Tibial nerve (tissue), 4 donors: ENCODE results near the gene CEP112. TPM values are rescaled to one million over a fixed set of nuclear protein-coding genes. Genes with fewer than 3 reads are reported as not detected.

Source experiments
- DNase-seq, 2 donors: peaks; one replicate each; pipeline ENCODE4 v3.0.0-alpha.2; 2019; ENCODE audit warnings: low spot score in 2 of 2
- H3K27ac ChIP-seq, 4 donors: fragments of 200-600 bp; sonication (generic) in 3 of 4; one replicate each; pipeline ENCODE4 v1.5.1; 2017 to 2019; ENCODE audit warnings: mild to moderate bottlenecking in 1 of 4
- H3K27me3 ChIP-seq, 2 donors: fragments of 200-600 bp; sonication (generic) in 1 of 2; one replicate each; pipeline versions ENCODE4 v1.5.1 to v1.6.0; 2017 to 2019
- H3K36me3 ChIP-seq, 3 donors: fragments of 200-600 bp; sonication (generic); one replicate each; pipeline ENCODE4 v1.5.1; 2018 to 2019
- H3K4me1 ChIP-seq, 4 donors: fragments of 200-600 bp; sonication (generic) in 3 of 4; one replicate each; pipeline ENCODE4 v1.5.1; 2017 to 2019
- H3K4me3 ChIP-seq, 4 donors: fragments of 200-600 bp; sonication (generic) in 3 of 4; one replicate each; pipeline ENCODE4 v1.5.1; 2017 to 2019; ENCODE audit warnings: mild to moderate bottlenecking in 1 of 4, moderate library complexity in 1 of 4
- H3K9me3 ChIP-seq, 4 donors: fragments of 200-600 bp; sonication (generic) in 3 of 4; one replicate each; pipeline ENCODE4 v1.5.1; 2017 to 2019
- EP300 ChIP-seq, 2 donors: sonication (generic); formaldehyde crosslinking; IDR thresholded peaks; one replicate each; pipeline ENCODE4 v1.6.1; 2017; ENCODE audit warnings: antibody characterized with exemption in 2 of 2, mild to moderate bottlenecking in 1 of 2
- POLR2A ChIP-seq, 2 donors: fragments of 450-650 bp; IDR thresholded peaks; one replicate each; pipeline ENCODE4 v1.6.1; 2017; ENCODE audit warnings: antibody characterized with exemption in 2 of 2, mild to moderate bottlenecking in 2 of 2, moderate library complexity in 2 of 2
- WGBS, 2 donors: methylation state at CpG; one replicate each; pipeline ENCODE4 v1.1.5; 2018; 5-methylcytosine and 5-hydroxymethylcytosine counted together
- total RNA-seq, 4 donors: library from RNA; depleted of rRNA; stranded (reverse); fragments of >200 nt; gene quantifications; one replicate each; pipeline ENCODE4 v1.1.0, GENCODE V29; 2016
- TF ChIP-seq, protein P1 (sequence below), 5 experiments: fragments of 200-600 bp in 3 of 5; fragments of 450-650 bp in 2 of 5; sonication (generic) in 3 of 5; IDR thresholded peaks; one replicate each; pipeline ENCODE4 v1.5.1; 2016 to 2019; ENCODE audit warnings: antibody characterized with exemption in 5 of 5, mild to moderate bottlenecking in 3 of 5, moderate library complexity in 2 of 5

CEP112 gene
- total RNA-seq, 4 donors from 2014 or later, result 26.0 to 46.8 (median 34.2) TPM

DNA sequence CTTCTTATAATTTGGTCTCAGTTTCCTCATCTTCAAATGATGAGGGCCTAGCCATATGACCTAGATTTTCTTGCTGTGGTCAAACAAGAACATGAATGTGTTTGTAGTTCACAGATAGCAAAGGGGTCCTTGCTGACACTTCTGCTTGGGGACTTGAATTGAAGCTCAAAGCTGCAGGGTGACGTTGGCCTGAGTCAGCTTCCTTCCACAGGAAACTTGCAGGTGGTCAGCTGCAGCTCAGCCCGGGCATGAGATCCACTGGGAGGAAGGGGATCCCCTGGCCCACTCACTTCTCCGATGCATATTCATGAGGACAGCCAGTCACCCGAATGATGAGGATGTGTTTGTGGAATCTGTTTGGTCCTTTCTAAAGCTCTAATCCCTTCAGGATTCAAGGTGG, 587.9 kb downstream of the CEP112 start:
- Histone ChIP-seq H3K36me3 (peaks cover 0 to 5% (median 0%) of the 10 kb centered on the region in 3 donors), H3K27ac (no peak overlapping the region), H3K27me3 (no peaks in the 10 kb centered on the region), H3K4me3 (no peak overlapping the region), H3K9me3 (no peaks in the 10 kb centered on the region), H3K4me1 (peaks cover 0 to 16% (median 0%) of the 10 kb centered on the region in 4 donors)
- TF ChIP-seq, protein P1, sequence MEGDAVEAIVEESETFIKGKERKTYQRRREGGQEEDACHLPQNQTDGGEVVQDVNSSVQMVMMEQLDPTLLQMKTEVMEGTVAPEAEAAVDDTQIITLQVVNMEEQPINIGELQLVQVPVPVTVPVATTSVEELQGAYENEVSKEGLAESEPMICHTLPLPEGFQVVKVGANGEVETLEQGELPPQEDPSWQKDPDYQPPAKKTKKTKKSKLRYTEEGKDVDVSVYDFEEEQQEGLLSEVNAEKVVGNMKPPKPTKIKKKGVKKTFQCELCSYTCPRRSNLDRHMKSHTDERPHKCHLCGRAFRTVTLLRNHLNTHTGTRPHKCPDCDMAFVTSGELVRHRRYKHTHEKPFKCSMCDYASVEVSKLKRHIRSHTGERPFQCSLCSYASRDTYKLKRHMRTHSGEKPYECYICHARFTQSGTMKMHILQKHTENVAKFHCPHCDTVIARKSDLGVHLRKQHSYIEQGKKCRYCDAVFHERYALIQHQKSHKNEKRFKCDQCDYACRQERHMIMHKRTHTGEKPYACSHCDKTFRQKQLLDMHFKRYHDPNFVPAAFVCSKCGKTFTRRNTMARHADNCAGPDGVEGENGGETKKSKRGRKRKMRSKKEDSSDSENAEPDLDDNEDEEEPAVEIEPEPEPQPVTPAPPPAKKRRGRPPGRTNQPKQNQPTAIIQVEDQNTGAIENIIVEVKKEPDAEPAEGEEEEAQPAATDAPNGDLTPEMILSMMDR (IDR thresholded peaks at IDR 0.05), result no peak
- TF ChIP-seq EP300 (IDR thresholded peaks at IDR 0.05) (no peak), POLR2A (IDR thresholded peaks at IDR 0.05) (no peak)
- WGBS, 2 donors, result 61 to 83% methylated on average over 4 of the region's 4 CpGs
- no peak for DNase-seq

DNA sequence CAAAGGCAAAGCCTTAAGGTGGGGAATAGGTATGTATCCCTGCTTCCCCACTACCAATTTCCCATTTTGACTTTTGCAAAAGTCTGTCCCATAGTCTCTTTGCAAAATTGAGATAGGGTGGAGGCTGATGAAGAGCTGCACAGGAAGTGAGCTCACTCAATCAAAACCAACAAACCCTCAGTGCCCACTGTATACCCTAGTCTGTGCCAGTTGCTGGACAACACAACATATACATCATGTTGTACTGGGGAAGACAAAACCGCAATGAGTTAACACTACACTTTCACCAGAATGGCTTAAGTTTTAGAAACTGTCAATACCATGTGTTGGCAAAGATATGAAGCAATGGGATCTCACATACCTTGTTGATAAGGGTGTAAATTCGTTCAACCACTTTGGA, 590.1 kb downstream of the CEP112 start:
- no peak overlapping the region for H3K27ac ChIP-seq
- TF ChIP-seq EP300 (IDR thresholded peaks at IDR 0.05) (no peak), POLR2A (IDR thresholded peaks at IDR 0.05) (no peak)
- TF ChIP-seq, protein P1 (IDR thresholded peaks at IDR 0.05), result no peak
- DNase-seq, result no peak
- H3K27me3 ChIP-seq, result no peaks in the 10 kb centered on the region
- WGBS, 2 donors, result 88 to 96% methylated on average over 2 of the region's 2 CpGs
- no peaks in the 10 kb centered on the region for H3K36me3 ChIP-seq
- no peaks in the 10 kb centered on the region for H3K9me3 ChIP-seq
- peaks cover 0 to 16% (median 0%) of the 10 kb centered on the region in 4 donors for H3K4me1 ChIP-seq
- H3K4me3 ChIP-seq, result no peak overlapping the region

DNA sequence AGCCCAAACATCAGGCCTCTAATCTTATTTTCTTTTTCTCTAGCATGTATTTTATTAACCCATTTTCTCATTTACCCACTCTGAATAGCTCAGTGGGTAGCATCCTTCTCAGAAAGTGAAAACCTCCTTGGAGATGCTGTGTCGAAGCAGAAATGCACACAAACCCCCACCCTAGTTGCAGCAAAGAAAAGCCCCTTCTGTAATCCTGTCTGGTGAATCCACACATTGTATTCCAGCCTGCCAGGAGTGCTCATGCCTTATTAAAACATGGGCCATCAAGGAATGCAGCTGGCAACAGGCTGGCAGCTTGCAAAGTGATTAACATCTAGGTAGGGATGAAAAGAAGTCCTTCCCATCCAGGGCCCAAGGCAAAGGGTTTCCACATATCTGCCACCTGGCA, 590.8 kb downstream of the CEP112 start:
- TF ChIP-seq, protein P1 (IDR thresholded peaks at IDR 0.05), result no peak
- TF ChIP-seq EP300 (IDR thresholded peaks at IDR 0.05), result no peak
- no peak for TF ChIP-seq POLR2A (IDR thresholded peaks at IDR 0.05)
- H3K4me3 ChIP-seq, result no peak overlapping the region
- H3K27me3 ChIP-seq, result no peaks in the 10 kb centered on the region
- no peaks in the 10 kb centered on the region for H3K9me3 ChIP-seq
- H3K36me3 ChIP-seq, result no peaks in the 10 kb centered on the region
- no peak for DNase-seq
- 36 to 39% methylated on average over 1 of the region's 1 CpG for WGBS, 2 donors
- H3K27ac ChIP-seq, result no peak overlapping the region
- peaks cover 0 to 16% (median 0%) of the 10 kb centered on the region in 4 donors for H3K4me1 ChIP-seq

DNA sequence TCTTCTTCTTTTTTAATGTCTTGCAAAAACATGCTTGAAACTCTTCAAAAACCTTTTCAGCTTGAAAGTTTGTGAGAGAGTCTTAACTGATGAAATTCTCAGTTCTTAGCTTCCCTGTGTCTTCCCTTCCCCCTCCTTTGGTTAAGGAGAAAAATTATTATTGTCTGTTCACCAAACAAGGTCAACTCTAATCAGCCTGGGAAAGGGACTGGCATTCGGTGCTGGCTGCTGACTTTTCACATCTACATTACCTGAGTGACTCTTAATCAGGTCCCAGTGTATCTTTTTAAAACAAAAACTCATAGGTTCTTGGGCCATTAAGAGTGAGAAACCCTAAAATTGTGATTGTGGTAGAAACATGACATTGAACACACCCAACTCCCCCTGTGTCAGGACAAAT, 591.4 kb downstream of the CEP112 start:
- Histone ChIP-seq H3K27me3 (no peaks in the 10 kb centered on the region), H3K36me3 (no peaks in the 10 kb centered on the region), H3K4me3 (no peak overlapping the region), H3K27ac (no peak overlapping the region), H3K9me3 (no peaks in the 10 kb centered on the region), H3K4me1 (peaks cover 0 to 16% (median 0%) of the 10 kb centered on the region in 4 donors)
- TF ChIP-seq POLR2A (IDR thresholded peaks at IDR 0.05), result no peak
- DNase-seq, result no peak
- 10 to 11% methylated on average over 1 of the region's 1 CpG for WGBS, 2 donors

DNA sequence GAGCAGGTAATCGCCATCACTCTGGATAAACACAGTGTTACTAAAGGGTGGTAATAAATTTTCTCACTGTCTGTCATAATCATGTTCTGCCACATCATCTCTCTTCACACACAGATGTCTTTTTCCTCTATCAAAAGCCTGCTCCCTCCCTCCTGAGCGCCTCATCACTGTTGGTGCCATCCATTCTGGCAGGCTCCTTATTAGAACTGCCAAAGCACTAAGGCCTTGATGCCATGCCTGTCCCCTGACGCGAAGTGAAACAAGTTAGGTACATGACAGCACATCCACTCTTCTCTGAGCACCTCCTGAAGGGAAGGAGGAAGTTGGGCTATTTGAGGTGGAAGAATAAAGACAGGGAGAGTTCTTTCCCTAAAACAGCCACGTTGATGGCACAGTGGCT, 592.3 kb downstream of the CEP112 start:
- Histone ChIP-seq H3K4me3 (no peak overlapping the region), H3K36me3 (no peaks in the 10 kb centered on the region), H3K27ac (no peak overlapping the region), H3K4me1 (peaks cover 0 to 18% (median 0%) of the 10 kb centered on the region in 4 donors), H3K9me3 (no peaks in the 10 kb centered on the region), H3K27me3 (no peaks in the 10 kb centered on the region)
- TF ChIP-seq POLR2A (IDR thresholded peaks at IDR 0.05) (no peak), EP300 (IDR thresholded peaks at IDR 0.05) (no peak)
- TF ChIP-seq, protein P1 (IDR thresholded peaks at IDR 0.05), result no peak
- WGBS, 2 donors, result 86 to 87% methylated on average over 5 of the region's 5 CpGs
- DNase-seq, result no peak

DNA sequence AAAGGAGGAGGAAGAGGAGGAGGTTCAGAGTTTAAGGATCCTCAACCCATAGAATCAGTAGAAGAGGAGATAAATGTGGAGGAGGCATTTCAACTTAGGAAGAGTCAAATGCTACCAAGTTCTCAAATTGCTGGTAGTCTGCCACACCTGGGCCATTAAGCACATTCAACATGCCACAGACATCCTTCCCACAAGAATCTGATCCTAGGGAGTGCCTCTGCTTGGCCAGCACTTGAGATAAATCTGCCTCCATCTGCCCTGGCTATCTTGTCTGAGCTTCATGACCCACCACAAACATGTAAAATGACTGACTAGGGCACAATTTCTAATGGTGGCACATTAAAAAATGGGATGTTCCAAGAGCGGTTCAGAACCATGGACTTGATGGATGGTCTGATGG, 593.2 kb downstream of the CEP112 start:
- DNase-seq, result no peak
- no peaks in the 10 kb centered on the region for H3K27me3 ChIP-seq
- no peak overlapping the region for H3K4me3 ChIP-seq
- TF ChIP-seq, protein P1 (IDR thresholded peaks at IDR 0.05), result no peak
- no peak for TF ChIP-seq EP300 (IDR thresholded peaks at IDR 0.05)
- TF ChIP-seq POLR2A (IDR thresholded peaks at IDR 0.05), result no peak
- peaks cover 0 to 27% (median 0%) of the 10 kb centered on the region in 4 donors for H3K4me1 ChIP-seq
- H3K9me3 ChIP-seq, result no peaks in the 10 kb centered on the region
- no peaks in the 10 kb centered on the region for H3K36me3 ChIP-seq
- H3K27ac ChIP-seq, result no peak overlapping the region
- WGBS, 2 donors, result 92 to 100% methylated on average over 1 of the region's 1 CpG
